ENCODE measurements around the gene TBPL1. TPM values are rescaled to one million over a fixed set of nuclear protein-coding genes. Genes with fewer than 3 reads are reported as not detected.

Gene TBPL1
- total RNA-seq, 1 donor from 2014 or later = 22.2 TPM

Other genes starting within 250 kb of the TBPL1 start
- 8.2 TPM for gene TCF21, start 64.1 kb upstream of the TBPL1 start, total RNA-seq
- gene SLC2A12, start 99.4 kb downstream of the TBPL1 start, total RNA-seq = 2.6 TPM